ENCODE measurements around the gene TMEM138. TPM values are rescaled to one million over a fixed set of nuclear protein-coding genes. Genes with fewer than 3 reads are reported as not detected.
A peak's percentile ranks its signal among the peaks of the same experiment; 100 is the strongest.

The TMEM138 gene
- total and polyA plus RNA-seq, 2 donors from 2014 or later = 42.3 to 62.3 TPM

DNA sequence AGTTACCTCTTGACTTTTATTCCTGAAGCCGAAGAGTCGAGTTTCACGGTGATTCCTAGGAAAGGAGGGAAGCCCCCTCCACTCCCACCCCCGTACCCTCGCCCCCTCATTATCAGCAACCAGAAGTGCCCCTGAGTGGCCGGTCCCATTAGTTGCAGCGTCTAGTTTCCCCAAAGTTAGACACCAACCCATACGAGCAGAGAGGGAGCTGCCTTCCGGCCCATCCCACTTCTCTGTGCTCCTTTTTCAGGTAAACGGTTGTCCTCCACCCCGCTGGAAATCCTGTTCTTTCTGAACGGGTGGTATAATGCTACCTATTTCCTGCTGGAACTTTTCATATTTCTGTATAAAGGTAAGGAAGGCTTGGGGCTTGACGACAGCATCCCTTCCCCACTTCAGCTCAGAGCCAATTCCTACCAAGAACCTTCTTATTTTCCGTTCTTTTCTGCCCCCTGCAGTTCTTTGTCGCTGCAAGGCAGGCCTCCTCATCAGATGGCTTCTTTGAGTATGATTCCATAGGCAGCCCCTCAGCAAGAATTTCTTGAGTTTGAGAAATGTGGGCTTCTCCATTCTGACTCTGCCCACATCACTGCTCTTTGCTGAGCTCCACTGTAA is 30.9 kb downstream of the TMEM138 start:
- DNase-seq (peak in 4 of 5 donors; percentile 17 to 51 (median 46)), FAIRE-seq (no peak)
- no peaks in the 10 kb centered on the region for H3K27me3 ChIP-seq (ENCODE audit: control insufficient read depth, insufficient read depth, low read length)
- H3K9me3 ChIP-seq (ENCODE audit: control insufficient read depth in 2 of 3, insufficient read depth in 1 of 3, low read length in 3 of 3) = no peaks in the 10 kb centered on the region
- peak overlapping the region; percentile 39 to 95 (median 78) for H3K9ac ChIP-seq (ENCODE audit: low read length in 3 of 3)
- intact Hi-C loops (cut with DNase I) = no loop called here
- H3K4me1 ChIP-seq (ENCODE audit: control insufficient read depth in 2 of 3, insufficient read depth in 2 of 3, low read depth in 1 of 3, low read length in 3 of 3) = peaks cover 3 to 8% (median 6%) of the 10 kb centered on the region in 3 donors
- peak overlapping the region; percentile 86 to 99 (median 92) for H3K4me3 ChIP-seq (ENCODE audit: low read length in 3 of 3)
- peaks cover 5 to 6% (median 6%) of the 10 kb centered on the region in 3 donors for H3K36me3 ChIP-seq (ENCODE audit: control insufficient read depth in 2 of 3, insufficient read depth in 3 of 3, low read length in 3 of 3)
- peak overlapping the region; percentile 72 to 80 for H3K27ac ChIP-seq (ENCODE audit: low read depth in 2 of 2, low read length in 2 of 2)
- TF ChIP-seq, protein P1, sequence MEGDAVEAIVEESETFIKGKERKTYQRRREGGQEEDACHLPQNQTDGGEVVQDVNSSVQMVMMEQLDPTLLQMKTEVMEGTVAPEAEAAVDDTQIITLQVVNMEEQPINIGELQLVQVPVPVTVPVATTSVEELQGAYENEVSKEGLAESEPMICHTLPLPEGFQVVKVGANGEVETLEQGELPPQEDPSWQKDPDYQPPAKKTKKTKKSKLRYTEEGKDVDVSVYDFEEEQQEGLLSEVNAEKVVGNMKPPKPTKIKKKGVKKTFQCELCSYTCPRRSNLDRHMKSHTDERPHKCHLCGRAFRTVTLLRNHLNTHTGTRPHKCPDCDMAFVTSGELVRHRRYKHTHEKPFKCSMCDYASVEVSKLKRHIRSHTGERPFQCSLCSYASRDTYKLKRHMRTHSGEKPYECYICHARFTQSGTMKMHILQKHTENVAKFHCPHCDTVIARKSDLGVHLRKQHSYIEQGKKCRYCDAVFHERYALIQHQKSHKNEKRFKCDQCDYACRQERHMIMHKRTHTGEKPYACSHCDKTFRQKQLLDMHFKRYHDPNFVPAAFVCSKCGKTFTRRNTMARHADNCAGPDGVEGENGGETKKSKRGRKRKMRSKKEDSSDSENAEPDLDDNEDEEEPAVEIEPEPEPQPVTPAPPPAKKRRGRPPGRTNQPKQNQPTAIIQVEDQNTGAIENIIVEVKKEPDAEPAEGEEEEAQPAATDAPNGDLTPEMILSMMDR (IDR thresholded peaks at IDR 0.05; ENCODE audit: borderline replicate concordance, extremely low read depth, insufficient read depth) = no peak

DNA sequence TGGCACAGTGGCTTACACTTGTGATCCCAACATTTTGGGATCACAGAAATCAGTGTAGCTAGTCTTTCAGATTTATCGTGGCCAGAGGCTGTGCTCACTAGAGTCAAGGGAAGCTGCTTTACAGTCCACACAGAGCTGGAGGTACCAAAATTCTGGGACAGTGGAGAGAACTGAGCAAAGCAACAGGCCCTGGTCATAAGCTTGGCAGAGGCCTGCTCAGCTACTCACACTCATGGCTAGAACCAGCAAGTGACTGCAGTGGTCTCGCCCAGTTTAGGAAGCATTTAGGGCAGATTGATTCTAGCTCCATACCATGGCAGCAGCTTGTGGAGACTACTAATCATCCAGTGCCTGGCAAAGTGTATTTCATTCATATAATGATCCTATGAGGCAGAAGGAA is 39.0 kb downstream of the TMEM138 start:
- intact Hi-C loops (cut with DNase I) = no loop called here
- peaks cover 0 to 42% (median 40%) of the 10 kb centered on the region in 3 donors for H3K36me3 ChIP-seq (ENCODE audit: control insufficient read depth in 2 of 3, insufficient read depth in 3 of 3, low read length in 3 of 3)
- no peaks in the 10 kb centered on the region for H3K4me1 ChIP-seq (ENCODE audit: control insufficient read depth in 2 of 3, insufficient read depth in 2 of 3, low read depth in 1 of 3, low read length in 3 of 3)
- H3K9ac ChIP-seq (ENCODE audit: low read length in 3 of 3) = no peak overlapping the region
- FAIRE-seq (no peak), DNase-seq (no peak)
- H3K27me3 ChIP-seq (ENCODE audit: control insufficient read depth, insufficient read depth, low read length) = no peaks in the 10 kb centered on the region
- TF ChIP-seq, protein P1 (IDR thresholded peaks at IDR 0.05; ENCODE audit: borderline replicate concordance, extremely low read depth, insufficient read depth) = no peak
- no peak overlapping the region for H3K4me3 ChIP-seq (ENCODE audit: low read length in 3 of 3)
- H3K9me3 ChIP-seq (ENCODE audit: control insufficient read depth in 2 of 3, insufficient read depth in 1 of 3, low read length in 3 of 3) = no peaks in the 10 kb centered on the region
- no peak overlapping the region for H3K27ac ChIP-seq (ENCODE audit: low read depth in 2 of 2, low read length in 2 of 2)

DNA sequence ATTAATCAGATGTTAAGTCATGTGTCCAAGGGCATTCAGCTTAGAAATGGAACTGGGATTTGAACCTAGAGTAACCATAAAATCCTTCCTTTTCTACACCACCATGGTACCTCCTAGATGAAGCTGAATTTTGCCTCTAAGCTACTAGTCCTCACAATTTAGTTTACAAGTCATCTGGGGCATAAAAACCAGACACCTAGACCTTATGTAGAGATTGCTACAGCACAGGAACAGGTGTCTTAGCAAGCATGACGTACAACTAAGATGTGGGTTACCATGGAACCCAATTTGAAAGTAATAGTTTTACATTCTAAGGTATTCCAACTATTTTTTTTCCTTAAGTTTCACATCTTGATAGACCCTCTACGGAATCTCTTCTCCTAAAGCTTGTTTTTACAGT is 39.4 kb downstream of the TMEM138 start:
- FAIRE-seq = no peak
- Histone ChIP-seq H3K27me3 (ENCODE audit: control insufficient read depth, insufficient read depth, low read length) (no peaks in the 10 kb centered on the region), H3K9ac (ENCODE audit: low read length in 3 of 3) (no peak overlapping the region), H3K9me3 (ENCODE audit: control insufficient read depth in 2 of 3, insufficient read depth in 1 of 3, low read length in 3 of 3) (no peaks in the 10 kb centered on the region), H3K27ac (ENCODE audit: low read depth in 2 of 2, low read length in 2 of 2) (no peak overlapping the region), H3K4me3 (ENCODE audit: low read length in 3 of 3) (no peak overlapping the region), H3K4me1 (ENCODE audit: control insufficient read depth in 2 of 3, insufficient read depth in 2 of 3, low read depth in 1 of 3, low read length in 3 of 3) (no peaks in the 10 kb centered on the region), H3K36me3 (ENCODE audit: control insufficient read depth in 2 of 3, insufficient read depth in 3 of 3, low read length in 3 of 3) (peaks cover 0 to 45% (median 40%) of the 10 kb centered on the region in 3 donors)
- DNase-seq = no peak
- TF ChIP-seq, protein P1 (IDR thresholded peaks at IDR 0.05; ENCODE audit: borderline replicate concordance, extremely low read depth, insufficient read depth) = no peak
- intact Hi-C loops (cut with DNase I) = no loop called here

Measured in kidney (tissue), 14 donors.